Activated T-cell treated with anti-CD3 and anti-CD28 coated beads, Interleukin-2, amount 50 U/mL, for 48 hours (primary cell): ENCODE results near the gene LOC128125822.
"Not testable (repeated sequence)": the region's sequence is repeated elsewhere in the genome, so short reads cannot be mapped to it uniquely, and the experiment has no call there.

Experiments
- DNase-seq, 2 experiments: peaks; one replicate each; pipeline ENCODE4 v3.0.0-alpha.2; 2020

LOC128125822 gene

DNA sequence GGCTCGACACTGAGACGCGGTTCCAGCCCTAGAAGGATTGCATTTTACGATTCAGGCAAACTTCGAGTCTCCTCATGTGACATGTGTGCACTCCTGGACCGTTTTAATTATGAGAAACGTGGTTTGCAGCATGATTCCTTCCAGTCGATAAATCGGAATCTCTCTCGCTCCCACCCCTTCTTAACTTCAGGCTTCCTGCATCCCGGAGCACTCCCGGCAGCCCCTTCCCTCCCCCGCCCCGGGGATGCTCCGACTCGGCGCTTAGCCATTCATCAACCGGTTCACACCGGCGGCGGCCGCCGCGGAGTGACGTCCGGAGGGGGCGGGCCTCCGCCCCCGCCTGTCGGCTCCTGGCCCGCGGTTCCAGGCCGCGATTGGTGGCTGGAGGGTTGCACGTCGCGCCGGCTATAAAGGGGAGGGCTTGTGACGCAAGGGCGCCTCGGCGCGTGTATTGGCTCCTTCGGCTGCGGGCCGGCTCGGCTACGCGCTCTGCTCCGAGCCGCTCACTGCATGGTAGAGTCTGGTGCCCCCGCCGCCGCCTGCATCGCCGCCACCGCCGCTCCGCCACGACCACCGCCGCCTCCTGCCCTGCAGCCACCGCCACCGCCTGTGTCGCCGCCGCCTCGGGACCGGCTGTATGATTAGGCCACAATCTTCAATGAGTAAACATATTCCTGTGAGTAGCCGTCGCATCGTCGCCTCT lies at the start of gene LOC128125822, which contains the start of gene PTP4A1:
Gene LOC128125822 (plus strand): TSS at position 437 of the 703 bp plus-strand sequence.
Gene PTP4A1 (plus strand): TSS at position 437 of the 703 bp plus-strand sequence. CDS start 4,401 bp downstream, outside the sequence.
- DNase-seq = peak; percentile 93 to 97

DNA sequence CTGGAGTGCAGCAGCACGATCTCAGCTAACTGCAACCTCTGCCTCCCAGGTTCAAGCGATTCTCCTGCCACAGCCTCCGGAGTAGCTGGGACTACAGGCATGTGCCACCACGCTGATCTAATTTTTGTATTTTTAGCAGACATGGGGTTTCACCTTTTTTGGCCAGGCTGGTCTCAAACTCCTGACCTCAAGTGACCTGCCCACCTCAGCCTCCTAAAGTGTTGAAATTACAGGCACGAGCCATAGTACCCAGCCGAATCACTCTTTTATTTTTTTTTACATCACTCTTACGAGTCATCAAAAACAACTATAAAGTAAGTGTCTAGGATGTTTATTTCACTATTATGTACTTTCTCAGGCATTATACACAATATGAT lies 49.4 kb upstream of the LOC128125822 start:
- DNase-seq = not testable (repeated sequence)

DNA sequence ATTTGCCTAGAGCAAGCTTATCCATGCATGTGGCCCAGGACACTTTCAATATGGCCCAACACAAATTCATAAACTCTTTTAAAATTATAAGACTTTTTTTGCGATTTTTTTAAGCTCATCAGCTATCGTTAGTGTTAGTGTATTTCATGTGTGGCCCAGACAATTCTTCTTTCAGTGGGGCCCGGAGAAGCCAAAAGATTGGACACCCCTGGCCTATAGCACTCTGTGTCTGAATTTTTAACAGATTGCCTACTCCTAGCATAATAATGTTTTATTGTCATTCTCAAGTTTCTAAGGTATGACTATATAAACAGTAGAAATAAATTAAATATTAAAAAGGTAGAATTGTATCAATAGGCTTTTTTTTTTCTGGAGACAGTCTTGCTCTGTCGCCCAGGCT lies 48.6 kb upstream of the LOC128125822 start:
- no peak for DNase-seq

DNA sequence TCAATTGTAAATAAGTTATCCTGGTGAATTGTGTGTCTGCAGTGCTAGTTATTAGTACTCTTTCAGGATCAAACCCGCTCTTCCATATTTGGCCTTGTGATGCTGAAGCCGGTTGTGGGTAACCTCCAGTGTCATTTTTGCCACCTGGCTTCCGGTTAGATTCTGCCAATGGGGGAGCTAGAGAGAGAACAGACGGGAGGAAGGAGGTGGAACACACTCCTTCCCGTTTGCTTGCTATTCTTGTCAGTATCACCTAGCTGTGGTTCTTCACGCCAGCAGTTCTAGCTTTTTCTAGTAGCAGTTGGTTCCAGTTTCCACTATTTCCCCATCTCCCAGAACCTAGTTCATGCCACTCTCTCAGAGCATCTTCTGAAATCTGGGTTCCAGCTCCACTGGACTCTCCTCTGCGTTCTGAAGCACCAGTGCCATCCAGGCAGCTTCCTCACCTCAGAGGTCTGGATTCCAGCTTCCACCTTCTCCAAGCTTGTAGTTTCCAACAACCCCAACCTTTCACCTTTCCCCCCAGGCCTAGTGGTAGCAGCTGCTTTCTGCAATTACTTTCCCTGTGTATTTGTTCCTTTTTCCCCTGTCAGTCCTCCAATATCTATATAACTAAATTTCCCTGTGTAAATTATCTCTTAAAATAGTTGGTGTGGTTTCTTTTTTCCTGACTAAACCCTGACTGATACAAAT lies 46.9 kb upstream of the LOC128125822 start:
- no peak for DNase-seq

DNA sequence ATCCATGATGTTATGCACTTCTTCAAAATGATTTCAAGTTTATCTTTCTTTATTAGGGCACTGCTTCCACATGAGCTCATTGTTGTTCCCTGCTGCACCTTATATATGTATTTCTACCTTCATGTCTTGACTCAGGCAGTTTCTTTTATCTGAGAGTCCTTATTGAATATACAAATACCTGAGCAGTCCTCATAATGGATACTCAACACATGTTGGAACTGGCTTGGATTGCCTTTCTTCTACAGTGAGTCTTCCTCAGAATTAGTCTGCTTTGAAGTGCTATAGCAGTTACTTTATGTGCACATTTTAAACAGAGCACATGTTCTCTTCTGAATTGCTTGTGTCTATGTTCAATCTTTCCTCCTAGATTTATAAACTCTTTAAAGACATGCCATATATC lies 45.3 kb upstream of the LOC128125822 start:
- no peak for DNase-seq

DNA sequence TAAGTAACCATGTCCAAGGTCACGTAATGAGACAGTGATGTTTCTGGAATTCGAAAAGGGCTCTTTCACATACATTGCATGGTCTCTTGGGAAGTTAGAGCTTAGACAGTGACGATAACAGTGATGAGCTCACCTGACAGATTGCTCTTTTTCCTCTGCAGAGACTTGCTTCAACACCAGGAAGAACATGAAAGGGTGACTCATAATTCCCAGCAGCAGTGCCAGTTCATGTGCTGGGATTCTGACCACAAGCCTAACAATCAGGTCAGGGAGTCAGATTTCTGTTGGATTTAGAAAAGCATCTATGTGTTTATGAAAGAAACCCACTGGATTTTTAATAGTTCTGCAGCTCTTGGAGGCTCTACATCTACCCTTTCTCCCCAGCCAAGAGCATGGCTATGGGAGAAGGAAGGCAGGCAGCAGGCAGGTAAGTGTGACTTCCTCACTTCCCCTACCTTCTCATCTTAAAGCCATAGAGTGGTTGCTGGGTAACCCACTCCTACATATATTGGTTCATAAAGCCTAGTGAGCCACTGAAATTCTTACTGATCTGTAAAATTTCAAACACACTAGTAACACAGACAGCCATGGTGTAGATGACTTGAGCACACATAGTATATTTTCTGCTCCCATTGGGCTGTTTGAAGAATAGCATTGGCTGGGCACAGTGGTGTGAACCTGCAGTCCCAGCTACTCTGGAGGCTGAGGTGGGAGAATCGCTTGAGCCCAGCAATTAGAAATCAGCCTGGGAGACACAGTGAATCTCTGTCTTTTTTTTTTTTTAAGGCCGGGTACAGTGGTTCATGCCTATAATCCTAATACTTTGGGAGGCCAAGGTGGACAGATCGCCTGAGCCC lies 44.4 kb upstream of the LOC128125822 start:
- no peak for DNase-seq

DNA sequence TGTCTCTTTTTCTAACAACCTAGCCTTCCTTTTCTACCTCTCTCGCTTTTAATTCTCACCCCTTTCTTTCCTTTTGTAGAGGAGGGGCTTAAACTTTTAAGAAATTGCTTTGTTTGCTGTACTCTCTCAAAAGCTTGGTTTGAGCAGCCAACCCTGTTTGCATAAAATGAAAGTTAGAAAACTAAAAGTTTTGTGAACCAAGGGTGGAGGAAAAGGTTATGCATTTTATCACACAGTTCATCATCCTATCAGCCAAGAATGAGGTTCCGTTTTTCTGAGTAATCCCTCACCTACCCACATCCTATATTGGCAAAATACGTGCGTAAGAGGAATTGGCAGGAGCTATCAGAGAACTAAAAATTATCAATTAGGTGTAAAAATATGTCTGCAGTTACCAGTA lies 42.8 kb upstream of the LOC128125822 start:
- DNase-seq = no peak

DNA sequence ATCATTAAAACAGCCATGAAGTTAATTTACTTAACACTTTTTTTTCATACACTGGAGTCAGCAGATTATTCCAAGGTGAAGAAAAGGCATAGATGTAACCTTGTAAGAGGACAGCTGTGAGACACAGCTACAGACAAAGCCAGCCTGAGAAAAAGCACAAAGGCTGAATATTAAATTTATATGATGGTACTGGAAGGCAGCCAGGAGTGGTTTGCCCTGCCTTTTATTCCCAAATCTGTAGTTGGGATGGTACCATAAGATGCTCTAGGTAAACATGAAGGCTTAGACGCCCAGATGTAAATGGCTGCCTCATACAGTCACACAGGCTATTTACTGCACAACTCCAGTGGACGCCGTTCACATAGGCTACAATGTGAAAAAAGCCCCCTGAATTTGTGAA lies 42.1 kb upstream of the LOC128125822 start:
- no peak for DNase-seq

DNA sequence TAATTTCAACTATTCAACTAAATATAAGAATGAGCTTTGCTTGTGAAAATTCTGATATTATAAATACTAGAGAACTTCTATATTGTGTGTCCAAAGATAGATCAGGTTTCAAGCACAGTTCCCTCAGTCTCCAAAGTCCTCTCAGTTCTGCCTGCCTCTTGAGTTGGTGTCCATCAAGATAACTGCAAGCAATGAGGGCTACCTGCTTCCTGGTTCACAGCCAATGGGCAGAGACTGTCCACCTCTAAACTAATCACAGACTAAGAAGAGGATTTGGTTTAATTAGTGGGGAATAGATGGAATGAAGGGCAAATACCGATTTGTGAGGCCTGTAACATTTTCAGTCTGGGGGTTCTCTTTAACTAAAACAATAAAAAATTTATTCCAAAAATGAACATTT lies 41.3 kb upstream of the LOC128125822 start:
- DNase-seq = no peak

DNA sequence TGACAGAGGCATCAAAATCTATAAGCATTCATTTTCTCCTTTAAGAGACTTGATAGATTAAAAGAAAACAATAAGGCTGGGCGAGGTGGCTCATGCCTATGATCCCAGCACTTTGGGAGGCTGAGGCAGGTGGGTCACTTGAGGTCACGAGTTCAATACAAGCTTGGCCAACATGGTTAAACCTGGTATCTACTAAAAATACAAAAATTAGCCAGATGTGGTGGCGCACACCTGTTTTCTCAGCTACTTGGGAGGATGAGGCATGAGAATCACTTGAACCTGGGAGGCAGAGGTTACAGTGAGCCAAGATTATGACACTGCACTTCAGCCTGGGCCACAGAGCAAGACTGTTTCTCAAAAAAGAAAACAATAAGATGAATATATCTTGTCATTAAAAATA lies 39.3 kb upstream of the LOC128125822 start:
- no peak for DNase-seq

DNA sequence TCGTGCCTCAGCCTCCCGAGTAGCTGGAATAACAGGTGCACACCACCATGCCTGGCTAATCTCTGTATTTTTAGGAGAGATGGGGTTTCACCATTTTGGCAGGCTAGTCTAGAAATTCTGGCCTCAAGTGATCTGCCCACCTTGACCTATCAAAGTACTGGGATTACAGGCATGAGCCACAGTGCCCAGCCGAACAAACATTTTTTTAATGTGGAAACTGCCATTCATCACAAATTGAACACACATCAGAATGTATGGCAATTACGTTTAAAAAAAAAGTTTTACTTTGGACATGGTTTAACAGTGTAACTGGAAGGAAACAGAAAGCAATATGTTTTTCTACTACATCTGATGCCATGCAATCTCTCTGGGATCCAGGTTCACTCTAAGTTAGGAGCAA lies 38.3 kb upstream of the LOC128125822 start:
- DNase-seq = no peak

DNA sequence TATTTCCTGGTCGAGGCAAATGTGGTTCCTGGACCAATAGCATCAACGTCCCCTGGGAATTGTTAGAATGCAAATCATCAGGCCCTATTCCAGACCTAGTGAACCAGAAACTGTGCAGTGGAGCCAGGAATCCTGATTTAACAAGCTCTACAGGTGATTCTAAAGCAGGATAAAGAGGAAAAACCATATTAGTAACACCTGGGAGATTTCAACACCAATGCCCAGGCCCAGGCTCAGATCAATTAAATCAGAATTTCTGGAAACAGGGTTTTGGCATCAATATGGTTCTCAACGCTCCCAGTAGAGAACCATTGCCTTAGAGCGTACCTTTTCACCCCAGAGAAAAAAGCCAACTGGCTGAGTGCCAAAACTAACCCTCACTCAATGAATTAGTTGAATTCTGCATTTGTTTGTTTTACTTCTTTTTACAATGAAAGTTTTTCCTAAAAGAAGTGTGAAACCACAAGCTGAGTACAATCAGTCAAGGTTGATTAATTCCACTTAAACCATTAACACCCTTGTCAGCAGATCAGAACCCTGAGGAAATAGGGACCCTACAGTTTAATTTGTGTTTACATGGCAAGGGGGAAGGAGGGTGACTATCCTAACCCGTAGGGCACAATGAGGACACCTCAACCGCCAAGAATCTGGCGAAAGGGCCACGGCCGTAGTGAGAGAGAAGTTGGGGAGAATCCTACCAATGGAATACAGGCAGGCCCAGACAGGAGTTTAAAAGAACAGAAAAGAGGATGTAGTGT lies 34.9 kb upstream of the LOC128125822 start:
- no peak for DNase-seq

DNA sequence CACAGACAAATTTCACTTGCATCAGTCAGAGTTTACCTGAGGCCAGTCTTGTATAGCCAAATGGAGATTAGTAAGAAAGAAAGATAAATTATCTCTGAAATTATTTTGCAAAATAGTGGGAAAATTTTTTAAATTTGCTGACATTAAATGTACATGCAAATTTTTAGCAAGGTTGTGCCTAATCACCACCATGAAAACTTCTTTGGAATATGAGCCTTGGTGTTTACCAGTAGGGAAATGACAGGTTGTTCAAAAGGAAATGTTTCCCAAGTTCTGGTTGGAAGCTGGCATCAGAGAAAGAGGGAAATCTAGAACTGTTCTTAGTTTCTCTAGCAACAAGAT lies 34.4 kb upstream of the LOC128125822 start:
- DNase-seq = no peak

DNA sequence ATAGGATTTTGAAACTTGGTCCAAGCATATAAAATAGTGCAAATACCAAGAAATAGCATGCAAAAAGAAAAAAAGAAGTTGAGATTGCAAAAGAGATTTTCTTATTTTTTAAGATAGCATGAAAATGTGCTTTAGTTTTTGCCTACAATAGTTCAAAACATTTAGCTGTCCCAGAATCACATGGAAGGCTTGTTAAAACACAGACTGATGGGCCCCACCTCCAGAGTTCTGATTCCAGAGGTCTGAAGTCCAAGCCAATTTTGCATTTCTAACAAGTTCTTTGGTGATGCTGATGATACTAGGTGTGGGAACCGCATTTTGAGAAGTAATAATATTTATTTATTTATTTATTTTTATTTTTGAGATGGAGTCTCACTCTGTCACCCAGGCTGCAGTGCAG lies 33.7 kb upstream of the LOC128125822 start:
- no peak for DNase-seq

DNA sequence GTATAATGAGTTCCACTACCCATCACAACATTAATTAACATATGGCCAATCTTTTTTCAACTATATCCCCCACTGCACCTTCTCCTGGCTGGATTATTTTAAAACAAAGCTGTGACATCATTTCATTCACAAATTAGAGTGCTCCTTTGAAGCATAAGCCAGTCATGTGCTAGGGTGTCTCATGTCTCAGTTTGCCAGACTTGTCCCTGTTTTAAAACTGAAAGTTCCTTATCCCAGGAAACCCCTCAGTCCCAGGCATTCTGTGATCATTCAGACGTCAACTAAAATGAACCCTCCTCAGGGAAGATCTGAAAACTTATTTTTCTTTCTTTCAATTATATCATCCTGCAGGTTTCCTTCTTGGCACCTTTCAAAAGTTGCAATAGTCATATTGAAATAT lies 29.3 kb upstream of the LOC128125822 start:
- DNase-seq = no peak

DNA sequence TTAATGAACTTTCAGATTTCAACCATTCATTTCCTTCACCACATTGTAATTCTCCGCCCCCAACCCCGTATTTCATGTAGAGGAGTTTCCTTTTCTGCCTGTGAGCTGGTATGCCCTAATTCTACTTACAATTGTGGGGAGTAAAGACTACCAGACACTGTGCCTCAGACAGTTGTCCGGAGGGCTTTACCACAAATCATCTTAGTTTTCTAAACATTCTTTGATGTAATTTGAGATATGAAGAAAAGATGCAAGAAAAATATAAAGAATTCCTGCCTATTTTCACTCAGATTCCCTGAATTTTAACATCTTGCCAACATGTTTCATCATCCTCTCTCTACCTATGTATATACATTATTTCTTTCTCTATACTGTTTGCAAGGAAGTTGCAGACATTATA lies 28.3 kb upstream of the LOC128125822 start:
- no peak for DNase-seq

DNA sequence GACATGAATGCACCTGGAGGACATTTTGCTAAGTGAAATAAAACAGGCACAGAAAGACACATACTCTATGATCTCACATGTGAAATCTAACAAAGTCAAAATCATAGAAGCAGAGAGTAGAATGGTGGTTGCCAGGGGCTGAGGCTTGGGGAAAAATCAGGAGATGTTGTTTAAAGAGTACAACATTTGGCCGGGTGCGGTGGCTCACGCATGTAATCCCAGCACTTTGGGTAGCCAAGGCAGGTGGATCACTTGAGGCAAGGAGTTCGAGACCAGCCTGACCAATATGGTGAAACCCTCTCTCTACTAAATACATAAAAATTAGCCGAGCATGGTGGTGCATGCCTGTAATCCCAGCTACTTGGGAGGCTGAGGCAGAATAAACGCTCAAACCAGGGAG lies 26.0 kb upstream of the LOC128125822 start:
- DNase-seq = no peak

DNA sequence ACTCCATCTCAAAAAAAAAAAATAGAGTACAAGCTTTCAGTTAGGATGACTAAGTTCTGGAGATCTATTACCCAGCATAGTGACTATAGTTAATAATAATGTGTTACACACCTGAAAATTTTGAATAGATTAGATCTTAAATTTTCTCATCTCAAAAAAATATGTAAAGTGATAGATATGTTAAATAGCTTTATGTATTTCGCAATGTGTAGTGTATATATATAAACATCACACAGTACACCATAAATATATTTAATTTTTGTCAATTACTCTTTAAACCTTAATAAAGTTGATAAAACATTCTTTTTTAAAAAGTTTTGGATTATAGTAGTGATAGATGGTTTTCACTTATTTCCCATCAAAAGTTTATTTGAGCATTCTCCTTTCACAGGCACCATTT lies 25.6 kb upstream of the LOC128125822 start:
- no peak for DNase-seq

DNA sequence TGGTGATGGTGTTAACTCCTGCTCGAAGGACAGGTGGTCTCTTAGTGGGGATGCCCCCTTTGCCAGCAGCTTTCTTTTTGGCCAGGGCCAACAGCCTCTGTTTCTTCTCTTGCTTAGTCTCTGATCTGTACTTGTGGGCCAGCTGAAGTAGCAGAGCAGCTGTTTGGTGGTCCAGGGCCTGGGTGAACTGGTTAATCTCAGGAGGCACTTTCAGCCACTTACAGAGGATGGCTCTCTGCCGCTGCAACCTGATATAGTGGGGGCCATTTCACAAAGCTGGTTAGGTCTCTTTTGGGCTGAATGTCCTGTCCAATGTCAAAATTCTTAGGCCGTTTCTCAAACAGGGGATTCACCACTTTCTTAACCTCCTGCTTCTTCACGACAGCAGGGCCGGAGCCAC lies 23.2 kb upstream of the LOC128125822 start:
- no peak for DNase-seq

DNA sequence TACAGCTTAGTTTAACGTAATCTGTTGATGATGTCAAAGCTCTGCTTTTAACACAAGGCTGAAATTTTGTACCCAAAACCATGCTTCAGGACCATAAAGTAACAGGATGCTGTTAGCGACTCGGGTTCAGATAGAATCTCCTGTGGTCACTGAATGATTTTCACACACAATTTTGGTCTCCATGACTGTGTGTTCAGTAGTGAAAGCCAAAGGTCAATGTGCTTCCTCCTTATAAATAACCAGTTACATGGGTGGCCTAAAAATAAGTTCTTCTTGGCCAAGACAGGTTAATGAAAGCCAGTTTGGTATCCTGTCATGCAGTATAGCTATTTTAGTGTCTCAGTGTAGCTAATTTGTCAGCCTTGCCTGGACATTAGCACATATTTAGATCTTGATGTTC lies 19.1 kb upstream of the LOC128125822 start:
- no peak for DNase-seq

DNA sequence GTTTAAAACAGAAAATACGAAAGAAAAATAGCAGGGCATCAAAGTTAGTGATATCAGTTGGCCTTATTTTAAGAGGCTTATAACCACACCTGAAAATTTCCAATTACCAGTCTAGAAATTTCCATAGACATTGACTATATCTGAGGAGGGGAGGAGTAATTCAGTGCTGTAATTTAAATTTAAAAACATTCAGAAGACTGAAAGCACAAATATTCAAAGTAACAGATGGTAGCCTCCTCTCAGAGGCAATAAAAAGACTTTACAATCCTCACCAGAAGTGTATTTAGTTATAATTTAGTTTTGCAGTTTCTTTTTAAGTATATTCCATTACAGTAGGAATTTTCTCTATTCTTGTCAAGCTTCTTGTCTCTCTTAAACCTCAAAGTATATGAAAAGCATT lies 18.4 kb upstream of the LOC128125822 start:
- DNase-seq = no peak

DNA sequence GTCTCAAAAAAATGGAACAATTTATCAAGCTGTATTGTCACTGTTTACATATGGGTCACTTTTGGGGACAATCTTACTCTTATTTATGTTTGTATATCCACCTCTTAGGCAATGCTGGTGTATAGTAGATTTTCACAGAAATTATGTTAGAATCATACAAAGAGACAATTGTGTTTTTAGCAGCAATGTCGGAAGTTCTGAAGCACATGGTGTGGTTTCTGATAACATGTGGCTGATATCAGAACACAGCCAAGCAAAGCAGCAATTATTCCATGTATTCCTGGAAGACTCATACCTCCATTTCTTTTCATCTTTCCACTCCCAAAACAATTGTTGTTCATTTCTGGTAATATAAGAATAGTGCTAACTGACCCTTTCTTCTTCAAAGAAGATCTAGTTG lies 17.5 kb upstream of the LOC128125822 start:
- DNase-seq = no peak

DNA sequence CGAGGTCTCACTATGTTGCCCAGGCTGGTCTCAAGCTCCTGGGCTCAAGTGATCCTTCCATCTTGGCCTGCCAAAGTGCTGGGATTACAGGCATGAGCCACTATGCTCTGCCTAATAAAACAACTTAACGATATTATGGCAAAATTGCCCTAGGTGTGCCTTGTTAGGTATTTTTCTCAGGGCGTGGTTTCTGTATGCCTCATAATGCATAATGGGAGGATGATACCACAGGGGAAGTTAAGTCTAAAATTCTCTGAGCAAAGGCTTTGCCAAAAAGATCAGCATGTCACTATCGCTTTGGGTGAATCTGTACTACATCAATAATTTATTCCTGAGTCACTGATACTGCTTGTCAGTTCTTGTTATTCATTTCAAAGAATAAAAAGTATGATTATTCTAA lies 15.9 kb upstream of the LOC128125822 start:
- no peak for DNase-seq
